Measurements from ENCODE around the gene C5.
"Not testable (repeated sequence)": the region's sequence is repeated elsewhere in the genome, so short reads cannot be mapped to it uniquely, and the experiment has no call there.

C5 gene

DNA sequence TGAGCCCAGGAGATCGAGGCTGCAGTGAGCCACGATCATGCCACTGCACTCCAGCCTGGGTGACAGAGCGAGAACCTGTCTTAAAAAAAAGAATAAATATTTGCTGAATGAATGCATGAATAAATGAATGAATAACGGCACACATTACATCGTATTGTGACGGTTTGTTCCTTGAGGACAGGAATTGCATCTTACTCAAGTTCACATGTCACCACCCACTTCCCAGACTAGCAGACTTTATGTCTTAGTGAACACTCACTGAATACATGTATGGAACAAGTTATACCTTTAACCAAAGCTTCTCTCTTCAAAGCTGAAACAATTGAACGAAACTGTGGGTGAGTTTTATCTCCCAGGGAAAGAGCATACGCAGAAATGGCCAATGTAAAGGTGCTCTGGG lies 70.3 kb downstream of the C5 start:
- no peak for DNase-seq (ENCODE audit: low spot score)

DNA sequence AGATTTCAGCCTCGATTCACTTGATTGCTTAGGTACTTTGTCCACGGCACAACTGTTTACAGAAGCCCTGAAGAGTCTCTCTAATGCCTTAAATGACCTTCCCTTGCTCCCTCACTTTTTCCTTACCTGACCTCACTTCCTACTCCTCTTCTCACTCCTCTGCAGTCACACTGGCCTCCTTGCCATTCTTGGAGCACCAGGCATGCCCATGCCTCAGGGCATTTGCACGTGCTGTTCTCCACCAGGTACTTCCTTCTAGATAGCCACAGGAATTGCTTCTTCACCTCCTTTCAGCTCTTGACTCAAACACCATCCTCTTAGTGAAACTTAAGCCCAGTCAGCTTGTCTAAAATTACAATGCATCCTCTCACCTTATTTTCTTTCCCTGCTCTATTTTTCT lies 71.1 kb downstream of the C5 start:
- DNase-seq (ENCODE audit: low spot score), result no peak

GRCh38 chr9:120977321-120977720 lies 72.8 kb downstream of the C5 start:
- no peak for DNase-seq (ENCODE audit: low spot score)

- DNase-seq (ENCODE audit: low spot score), result no peak
Measured at GRCh38 chr9:120974921-120975320, 75.2 kb downstream of the C5 start.

- no peak for DNase-seq (ENCODE audit: low spot score)
Measured at GRCh38 chr9:120974181-120974580, 75.9 kb downstream of the C5 start.

GRCh38 chr9:120971938-120972337 lies 78.1 kb downstream of the C5 start:
- no peak for DNase-seq (ENCODE audit: low spot score)

GRCh38 chr9:120971471-120971870 lies 78.6 kb downstream of the C5 start:
- DNase-seq (ENCODE audit: low spot score), result not testable (repeated sequence)

DNA sequence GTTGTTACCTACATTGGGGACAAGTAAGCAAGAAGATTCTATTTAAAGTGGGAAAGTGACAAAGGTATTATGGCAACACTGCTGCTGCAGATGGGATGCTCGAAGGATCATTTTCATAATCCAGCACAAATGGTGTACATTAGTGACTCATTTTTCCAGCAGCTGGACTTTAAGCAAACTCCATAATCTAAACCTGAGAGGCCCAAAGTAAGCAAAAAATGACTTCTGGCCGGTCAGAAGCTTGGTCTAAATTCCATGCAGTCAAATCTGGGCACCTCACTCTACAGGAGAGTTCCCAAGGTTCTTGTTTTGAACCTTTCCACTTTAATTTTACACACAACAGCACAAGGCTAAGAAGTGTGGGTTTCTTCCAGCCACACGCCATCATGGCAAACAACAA lies 79.8 kb downstream of the C5 start:
- no peak for DNase-seq (ENCODE audit: low spot score)

GRCh38 chr9:120966013-120966369 lies 84.1 kb downstream of the C5 start:
- no peak for DNase-seq (ENCODE audit: low spot score)

- no peak for DNase-seq (ENCODE audit: low spot score)
Measured at GRCh38 chr9:120965344-120966012, 84.6 kb downstream of the C5 start.

DNA sequence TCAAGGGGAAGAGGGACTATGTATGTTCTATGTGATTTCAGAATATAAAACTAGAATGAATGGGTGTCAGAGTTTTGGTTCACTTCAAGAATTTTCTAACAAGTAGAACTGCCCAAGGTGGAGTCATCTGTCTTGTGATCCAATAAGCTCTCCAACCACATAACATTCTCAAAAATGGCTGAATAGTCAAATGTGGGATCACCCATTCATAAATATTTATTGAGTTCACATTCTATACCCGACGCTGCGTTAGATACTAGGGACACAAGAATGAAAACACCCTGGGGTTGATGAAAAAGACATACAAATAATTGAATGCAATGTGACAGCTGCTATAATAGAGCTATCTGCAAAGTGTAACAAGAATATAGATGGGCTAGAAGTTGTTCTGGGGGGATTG lies 88.1 kb downstream of the C5 start:
- no peak for DNase-seq (ENCODE audit: low spot score)

GRCh38 chr9:120960001-120960400 lies 90.1 kb downstream of the C5 start:
- no peak for DNase-seq (ENCODE audit: low spot score)

GRCh38 chr9:120956862-120957261 lies 93.2 kb downstream of the C5 start:
- no peak for DNase-seq (ENCODE audit: low spot score)

DNA sequence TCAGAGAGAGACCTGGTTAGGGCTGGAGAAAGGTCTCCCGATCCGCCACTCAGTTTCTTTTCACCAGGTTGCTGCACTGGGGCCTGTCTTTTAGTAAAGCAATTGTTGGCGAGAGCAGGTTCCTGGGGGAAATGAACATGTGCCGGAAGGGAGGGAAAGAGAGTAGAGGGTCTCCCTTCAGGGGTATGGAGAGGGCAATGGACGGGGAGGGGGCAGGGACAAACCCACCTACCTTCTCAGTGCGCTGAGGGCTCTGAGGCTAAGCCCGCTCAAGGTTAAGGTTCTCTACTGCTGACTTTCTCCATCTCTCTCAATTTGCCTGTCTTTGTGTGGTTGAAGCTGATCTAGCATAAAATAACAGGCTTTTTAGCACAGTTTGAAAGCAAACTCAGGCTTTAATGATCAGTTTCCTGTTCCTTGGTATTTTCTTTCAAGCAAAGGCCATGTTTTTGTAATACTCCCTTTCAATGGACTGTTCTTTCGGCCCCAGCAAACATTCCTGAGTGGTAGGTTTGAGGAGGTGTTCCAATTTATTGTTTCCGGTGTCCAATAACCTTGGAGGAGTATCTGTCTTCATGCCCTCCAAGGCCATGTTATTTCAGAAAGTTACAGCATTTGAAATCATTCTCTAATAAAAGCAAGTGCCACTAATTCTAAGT lies 98.0 kb downstream of the C5 start:
- no peak for DNase-seq (ENCODE audit: low spot score)

GRCh38 chr9:120950421-120951388 lies 99.4 kb downstream of the C5 start:
- DNase-seq (ENCODE audit: low spot score), result no peak

- no peak for DNase-seq (ENCODE audit: low spot score)
Measured at GRCh38 chr9:120949290-120949689, 100.8 kb downstream of the C5 start.

DNA sequence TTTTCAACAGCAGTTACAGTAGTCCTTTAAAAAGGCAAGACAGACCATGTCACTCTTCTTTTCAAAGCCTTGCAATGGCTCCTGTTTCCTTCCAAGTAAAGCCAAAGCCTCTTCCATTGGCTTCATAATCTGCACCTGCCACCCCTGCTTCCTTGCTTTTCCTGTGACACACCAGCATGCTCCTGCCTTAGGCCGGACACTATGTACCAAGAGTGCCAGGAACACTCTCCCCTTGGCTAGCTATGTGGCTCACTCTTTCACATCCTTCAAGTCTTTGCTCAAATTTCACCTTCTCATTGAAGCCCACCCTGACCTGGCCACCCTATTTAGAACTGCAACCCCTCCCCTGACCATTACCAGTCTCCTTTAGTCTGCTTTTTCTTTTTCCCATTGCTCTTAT lies 101.3 kb downstream of the C5 start:
- DNase-seq (ENCODE audit: low spot score), result no peak

DNA sequence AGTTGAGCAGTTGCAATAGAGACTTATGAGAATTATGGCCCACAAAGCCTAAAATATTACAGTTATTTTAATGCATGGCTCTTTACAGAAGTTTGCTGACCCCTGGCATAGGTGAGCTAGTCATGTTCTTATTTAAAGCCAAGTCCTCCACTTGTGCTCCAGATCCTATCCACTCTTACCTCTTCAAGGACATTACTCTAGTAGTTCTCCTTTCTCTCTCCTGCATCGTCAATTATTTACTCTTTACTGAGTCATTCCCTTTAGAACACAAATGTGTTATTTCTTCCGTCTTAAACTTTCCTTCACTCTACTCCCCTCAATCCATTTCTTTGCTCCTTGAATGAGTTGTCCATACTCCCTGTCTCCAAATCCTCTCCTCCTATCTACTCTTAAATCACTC lies 102.9 kb downstream of the C5 start:
- DNase-seq (ENCODE audit: low spot score), result no peak

GRCh38 chr9:120946259-120946658 lies 103.8 kb downstream of the C5 start:
- no peak for DNase-seq (ENCODE audit: low spot score)

DNA sequence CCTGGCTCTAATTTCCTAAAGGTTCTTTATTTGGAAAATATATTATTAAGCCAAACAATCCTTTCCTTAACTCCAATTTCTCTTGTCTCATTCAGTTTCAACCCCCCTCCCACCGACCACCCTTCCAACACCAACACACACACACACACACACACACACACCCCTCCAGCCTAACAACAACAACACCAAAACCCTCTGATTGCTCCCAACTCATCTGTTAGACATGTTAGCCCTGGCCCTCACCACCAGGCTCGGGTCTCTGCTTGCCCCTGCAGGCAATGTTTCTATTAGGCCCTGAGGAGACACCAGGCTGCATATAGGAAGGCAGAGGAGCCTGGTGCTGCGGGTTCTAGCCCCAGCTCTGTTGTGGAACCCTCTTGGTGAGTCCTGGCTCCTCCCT lies 105.1 kb downstream of the C5 start:
- DNase-seq (ENCODE audit: low spot score), result no peak

DNA sequence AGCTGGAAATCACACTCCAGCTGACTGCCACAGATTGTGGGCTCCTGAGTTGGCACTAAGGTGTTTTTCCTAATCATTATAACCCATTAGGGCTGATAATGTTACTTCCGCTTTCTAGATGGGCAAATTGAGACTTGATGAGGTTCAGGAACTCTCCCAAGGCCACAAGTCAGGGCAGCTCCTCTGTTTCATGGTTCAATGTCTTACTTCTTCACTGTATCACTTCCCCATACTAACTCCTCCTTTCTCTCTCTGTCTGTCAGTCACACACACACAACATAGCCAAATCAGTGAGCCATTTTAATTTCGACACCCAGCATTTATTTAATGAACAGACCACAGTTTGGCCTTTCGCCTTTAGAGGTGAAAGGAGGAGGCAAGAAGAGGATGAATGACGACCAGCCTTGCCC lies 105.6 kb downstream of the C5 start:
- no peak for DNase-seq (ENCODE audit: low spot score)

DNA sequence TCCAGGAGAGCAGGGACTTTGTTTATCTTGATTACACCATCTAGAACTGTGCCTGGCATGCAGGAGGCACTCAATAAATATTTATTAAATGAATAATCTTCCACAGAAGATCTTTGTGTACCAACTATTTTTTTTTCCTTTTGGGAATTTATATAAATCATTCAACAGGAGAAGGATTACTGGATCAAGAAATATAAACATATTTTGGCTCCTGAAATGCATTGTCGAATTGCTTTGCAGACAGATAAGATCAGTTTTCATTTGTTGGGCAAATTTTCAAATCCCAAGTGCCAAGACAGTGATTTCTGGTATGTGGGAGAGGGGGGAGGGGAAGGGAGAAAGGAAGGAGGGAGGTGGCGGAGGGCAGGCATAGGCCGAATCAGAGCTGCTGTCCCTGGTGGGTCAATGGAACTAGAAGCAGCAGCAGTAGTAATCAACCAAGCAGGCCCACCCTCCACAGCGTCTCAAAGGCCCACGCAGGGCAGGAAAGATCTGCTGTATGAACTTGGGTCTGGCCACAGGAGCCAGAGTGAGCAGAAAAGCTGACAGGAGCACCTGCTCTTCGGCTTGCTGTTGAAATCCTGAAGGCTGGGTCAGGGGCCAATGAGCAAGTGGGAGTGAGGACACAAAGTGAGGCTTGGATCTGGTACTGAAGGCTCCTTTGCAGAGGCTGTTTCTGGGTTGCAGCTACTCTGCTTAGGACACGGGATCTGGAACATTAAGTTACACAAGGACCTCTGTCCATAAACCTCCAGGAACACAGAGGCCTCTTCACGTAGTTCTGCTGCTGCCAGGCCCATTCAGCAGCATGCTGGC lies 107.7 kb downstream of the C5 start:
- no peak for DNase-seq (ENCODE audit: low spot score)
